Frontal cortex (tissue), 4 donors: Measurements from ENCODE around the gene FBXO34. TPM values are rescaled to one million over a fixed set of nuclear protein-coding genes. Genes with fewer than 3 reads are reported as not detected.
"Not testable (repeated sequence)": the region's sequence is repeated elsewhere in the genome, so short reads cannot be mapped to it uniquely, and the experiment has no call there.

ENCODE experiments used
- DNase-seq, 2 donors: peaks; one replicate each; pipeline ENCODE4 v3.0.0; 2012; ENCODE audit warnings: low spot score in 2 of 2
- FAIRE-seq: peaks from 2 replicates; lab custom pipeline; 2012; peaks lifted over from hg19 to GRCh38; lab: Jason Lieb, UNC
- total RNA-seq: library from RNA; depleted of rRNA; stranded (reverse); fragments of >200 nt; gene quantifications from one replicate; pipeline ENCODE4 v1.2.3, GENCODE V29; 2014
- donor health status: control.
- donor health status: control.
- donor health status: control.

Gene FBXO34
- total RNA-seq, 1 donor from 2014 or later, result 45.7 TPM

DNA sequence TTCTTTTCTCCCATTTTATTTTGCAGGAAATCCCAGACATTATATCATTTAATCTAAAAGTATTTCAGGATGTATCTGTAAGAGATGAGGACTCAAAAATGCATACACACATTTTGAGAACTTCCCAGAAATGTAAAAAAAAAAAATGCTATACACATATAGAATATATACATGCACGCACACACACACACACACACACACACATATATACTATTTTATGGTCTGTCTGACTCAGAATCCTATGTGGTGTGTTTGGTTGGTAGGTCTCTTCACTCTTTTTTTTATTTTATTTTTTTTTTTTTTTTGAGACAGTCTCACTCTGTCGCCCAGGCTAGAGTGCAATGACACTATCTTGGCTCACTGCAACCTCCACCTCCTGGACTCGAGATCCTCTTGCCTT lies 65.5 kb downstream of the FBXO34 start:
- DNase-seq (no peak), FAIRE-seq (no peak)

DNA sequence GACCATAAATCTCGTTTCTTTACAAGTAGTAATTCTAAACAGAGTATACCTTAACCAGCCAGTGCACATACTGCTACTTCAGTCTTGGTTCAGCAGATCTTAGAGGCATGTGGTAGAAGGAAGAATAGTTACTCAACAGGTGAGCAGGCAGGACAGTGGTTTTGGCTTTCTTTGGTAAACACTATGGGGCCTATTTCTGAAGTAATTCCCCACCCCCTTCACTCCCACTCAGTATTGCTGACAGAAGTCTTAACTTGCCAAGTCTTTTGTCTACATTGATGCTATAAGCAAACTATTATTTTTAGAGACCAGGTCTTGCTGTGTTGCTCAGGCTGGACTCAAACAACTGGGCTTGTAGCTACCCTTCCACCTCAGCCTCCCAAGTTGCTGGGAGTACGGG lies 68.5 kb downstream of the FBXO34 start:
- FAIRE-seq (no peak), DNase-seq (no peak)

DNA sequence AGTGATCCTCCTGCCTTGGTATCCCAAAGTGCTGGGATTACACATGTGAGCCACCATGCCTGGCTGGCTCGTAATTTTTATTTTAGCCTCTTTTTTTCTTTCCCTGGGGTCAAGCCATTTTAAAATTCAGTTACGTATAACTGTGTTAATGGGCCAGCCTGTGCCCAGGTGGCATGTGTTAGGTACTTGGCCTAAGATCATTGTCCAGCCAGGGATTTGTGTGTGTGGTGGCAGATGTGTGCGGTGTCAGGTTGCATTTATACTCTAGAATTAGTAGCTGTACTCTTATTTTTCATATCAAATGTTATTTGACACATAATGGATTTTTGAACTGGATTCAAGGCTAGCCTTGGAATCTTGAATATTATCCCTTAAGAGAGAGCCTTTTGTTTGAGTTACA lies 69.3 kb downstream of the FBXO34 start:
- FAIRE-seq (no peak), DNase-seq (no peak)

DNA sequence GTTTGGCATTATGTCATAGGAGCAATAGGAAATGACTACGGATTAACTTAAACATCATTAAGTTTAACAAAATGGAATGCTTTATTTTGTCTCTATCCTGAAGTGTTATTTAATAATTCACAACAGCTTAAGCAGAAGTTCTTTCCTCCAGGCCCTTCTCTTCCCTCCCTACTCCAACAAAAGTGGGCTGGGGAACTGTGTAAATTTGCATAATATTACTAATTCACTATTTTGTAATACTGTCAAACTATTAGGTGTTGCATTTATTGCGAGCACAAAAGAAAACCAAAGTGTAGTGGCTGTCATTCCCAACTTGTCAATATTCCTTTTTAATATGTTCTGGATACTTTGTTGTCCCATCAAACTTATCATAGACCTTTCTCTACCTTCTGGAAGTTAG lies 70.6 kb downstream of the FBXO34 start:
- DNase-seq (no peak), FAIRE-seq (no peak)

DNA sequence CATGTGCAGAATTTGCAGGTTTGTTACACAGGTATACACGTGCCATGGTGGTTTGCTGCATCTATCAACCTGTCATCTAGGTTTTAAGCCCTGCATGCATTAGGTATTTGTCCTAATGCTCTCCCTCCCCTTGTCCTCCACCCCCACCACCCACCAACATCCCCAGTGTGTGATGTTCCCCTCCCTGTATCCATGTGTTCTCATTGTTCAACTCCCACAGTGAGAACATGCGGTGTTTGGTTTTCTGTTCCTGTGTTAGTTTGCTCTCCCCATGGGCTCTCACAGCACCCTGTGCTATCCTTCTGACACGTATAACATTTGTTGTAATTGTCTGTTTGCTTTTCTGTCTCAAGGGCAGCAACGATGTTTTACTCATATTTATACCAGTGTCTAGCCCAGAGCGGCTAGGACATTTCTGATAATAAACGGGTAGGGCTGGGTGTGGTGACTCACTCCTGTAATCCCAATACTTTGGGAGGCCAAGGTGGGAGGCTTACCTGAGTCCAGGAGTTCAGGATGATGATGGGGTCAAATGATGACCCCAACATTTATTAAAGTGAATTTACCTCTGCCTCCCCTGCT lies 73.5 kb downstream of the FBXO34 start:
- FAIRE-seq, DNase-seq: not testable (repeated sequence)

DNA sequence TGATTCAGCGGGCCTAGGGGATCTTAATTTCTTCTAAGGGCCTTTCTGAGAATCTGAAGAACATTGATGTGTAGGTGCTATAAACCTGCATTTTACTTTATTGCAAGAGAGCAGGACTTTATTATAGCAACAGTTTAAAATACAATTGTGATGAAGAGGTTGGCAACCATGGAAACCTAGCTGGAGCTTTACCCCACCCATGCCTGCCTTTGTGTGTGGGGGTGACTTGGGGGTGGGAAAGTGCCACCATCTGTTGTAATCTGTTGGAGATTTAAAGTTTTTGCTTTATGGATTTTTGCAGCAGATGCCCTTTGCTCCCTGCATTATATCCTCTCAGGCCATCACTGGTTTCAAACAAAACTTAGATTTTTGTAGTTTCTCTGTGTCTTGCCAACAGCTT lies 75.8 kb downstream of the FBXO34 start:
- DNase-seq (no peak), FAIRE-seq (no peak)

DNA sequence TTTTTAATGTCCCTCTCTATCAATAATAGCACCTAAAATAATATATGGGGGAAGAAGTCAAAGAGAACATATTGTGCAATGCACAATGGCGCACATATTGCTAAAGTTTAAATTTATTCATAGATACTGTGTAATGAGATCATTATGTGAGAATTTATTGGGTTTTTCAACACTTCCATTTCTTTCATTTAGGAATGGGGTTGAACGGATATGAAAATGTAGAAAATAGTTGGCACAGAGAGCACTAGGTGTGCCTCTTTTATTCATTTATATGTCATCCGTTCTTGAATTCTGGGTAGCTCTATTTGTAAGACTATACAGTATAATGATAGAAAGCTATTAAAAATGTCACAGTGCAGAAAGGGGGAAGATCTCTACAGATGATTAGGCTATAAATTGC lies 76.5 kb downstream of the FBXO34 start:
- DNase-seq (no peak), FAIRE-seq (no peak)

DNA sequence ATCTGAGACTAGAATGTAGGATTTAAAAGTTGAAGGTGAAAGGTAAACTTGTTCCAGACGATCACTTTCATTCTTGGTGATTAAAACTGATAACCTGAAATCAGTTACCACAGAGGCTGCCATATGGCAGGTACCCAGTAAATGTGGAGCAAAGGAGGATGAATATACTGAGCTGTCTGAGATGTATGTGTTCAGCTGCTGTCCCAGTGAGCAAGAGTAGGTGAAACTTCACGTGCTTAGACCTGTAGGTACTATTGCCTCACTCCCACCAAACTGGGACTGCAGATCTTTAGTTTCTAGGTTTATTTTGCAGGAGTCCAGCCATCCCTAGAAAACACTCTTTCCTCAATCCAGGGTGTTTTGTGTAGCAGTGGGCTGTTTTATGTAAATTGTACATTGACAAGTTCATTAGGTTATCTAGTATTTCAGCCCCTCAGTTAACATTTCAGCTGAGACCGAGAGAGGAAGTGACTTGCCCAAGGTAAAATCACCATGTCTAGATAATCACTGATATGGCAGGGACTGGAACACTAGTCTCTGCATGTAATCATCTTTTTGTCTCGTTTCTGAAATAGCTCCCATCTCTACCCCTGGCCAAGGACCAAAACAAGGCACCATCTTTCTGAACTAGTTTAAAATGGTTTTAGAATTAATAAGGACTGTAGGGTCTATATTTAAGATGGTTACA lies 77.7 kb downstream of the FBXO34 start:
- DNase-seq (no peak), FAIRE-seq (no peak)

DNA sequence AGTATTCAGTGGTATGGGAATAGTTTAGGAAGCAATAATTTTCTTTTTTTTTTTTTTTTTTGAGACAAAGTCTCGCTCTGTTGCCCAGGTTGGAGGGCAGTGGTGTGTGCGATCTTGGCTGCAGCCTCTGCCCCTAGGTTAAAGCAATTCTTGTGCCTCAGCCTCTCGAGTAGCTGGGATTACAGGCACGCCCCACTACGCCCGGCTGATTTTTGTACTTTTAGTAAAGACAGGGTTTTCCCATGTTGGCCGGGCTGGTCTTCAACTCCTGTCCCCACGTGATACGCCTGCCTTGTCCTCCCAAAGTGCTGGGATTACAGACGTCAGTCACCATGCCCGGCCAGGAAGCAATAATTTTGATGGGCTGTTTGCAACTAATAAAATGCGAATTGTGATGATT lies 78.3 kb downstream of the FBXO34 start:
- FAIRE-seq (no peak), DNase-seq (no peak)

DNA sequence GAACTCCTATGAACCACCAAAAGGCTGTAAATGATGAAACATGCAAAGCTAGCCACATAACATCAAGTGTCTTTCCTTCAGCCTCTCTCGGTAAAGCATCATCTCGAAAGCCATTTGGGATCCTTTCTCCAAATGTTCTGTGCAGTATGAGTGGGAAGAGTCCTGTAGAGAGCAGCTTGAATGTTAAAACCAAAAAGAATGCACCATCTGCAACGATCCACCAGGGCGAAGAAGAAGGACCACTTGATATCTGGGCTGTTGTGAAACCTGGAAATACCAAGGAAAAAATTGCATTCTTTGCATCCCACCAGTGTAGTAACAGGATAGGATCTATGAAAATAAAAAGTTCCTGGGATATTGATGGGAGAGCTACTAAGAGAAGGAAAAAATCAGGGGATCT lies 79.2 kb downstream of the FBXO34 start:
- FAIRE-seq (no peak), DNase-seq (no peak)

DNA sequence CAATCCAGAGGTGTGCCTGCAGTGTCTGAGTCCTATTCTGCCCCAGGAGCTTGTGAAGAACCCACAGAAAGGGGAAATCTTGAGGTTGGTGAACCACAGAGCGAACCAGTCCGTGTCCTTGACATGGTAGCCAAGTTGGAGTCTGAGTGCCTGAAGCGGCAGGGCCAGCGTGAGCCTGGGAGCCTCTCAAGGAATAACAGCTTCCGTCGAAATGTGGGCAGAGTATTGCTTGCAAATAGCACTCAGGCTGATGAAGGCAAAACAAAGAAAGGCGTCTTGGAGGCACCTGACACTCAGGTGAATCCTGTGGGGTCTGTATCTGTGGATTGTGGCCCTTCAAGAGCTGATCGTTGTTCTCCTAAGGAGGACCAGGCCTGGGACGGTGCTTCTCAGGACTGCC lies 79.9 kb downstream of the FBXO34 start:
- FAIRE-seq (no peak), DNase-seq (no peak)

DNA sequence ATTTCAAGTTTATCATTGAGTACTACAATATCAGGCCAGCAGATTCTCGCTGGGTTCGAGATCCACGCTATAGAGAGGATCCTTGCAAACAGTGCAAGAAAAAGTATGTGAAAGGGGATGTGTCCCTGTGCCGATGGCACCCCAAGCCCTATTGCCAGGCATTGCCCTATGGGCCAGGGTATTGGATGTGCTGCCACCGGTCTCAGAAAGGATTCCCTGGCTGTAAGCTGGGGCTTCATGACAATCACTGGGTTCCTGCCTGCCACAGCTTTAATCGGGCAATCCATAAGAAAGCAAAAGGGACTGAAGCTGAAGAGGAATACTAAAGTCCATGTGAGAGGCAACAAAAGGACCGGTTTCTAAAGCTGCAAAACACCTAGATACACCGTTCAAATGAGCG lies 81.0 kb downstream of the FBXO34 start:
- DNase-seq (no peak), FAIRE-seq (no peak)

DNA sequence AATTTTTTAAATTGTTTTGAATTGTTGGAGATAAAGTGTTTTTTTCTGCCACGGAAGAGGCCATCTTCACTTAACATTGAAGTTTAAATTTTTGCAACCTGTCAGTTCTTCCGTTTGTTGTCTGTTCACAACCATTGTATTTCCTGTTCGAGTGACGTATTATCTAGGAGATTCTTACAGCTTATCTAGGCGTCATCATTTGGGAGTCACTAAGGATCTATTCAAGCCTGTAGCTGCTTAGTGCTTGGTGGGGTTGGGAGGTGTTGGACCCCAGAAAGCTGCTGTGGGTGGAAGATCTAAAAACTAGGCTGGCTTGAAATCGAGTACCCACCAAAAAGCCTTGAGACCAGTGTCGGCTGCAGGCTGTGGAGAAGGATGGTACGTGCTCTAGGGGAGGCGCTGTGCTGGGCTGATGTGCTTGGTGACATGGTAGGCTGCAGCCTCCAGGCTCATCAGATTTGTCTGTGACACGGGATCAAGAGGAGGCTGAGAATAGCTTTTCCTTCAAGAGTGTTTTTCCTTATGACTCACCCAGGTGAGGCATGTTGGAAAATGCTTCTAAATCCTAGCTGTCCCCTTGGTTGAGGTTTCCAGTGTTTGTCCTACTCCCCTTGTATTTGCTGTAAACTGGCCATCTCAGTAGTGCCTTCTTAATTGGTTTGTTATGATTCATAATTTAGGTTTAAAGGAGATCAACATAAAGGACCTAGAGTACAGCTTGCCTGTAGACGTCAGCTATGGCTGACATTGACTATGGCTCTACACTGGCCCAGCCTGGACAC lies 82.7 kb downstream of the FBXO34 start:
- FAIRE-seq (no peak), DNase-seq (no peak)

DNA sequence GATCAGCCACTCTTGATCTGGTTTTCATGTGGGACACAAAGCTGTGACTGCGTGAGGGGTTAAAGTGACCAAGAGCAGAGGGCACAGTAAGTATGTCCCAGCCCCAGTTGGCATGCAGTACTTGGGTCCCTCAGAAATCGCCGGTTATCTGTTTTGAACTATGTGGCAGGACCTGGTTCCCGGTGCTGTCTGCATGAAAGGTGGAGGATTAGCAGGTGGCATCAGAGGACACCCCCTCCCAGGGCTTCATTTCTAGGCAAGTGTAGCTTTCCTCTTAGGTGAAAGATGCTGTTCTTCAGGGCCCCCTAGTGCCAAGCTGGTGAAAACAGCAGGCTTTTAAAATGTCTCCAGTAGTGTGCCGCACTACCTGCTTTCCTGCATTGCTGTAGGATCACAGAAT lies 83.3 kb downstream of the FBXO34 start:
- FAIRE-seq (no peak), DNase-seq (peak; percentile 16 to 55)

DNA sequence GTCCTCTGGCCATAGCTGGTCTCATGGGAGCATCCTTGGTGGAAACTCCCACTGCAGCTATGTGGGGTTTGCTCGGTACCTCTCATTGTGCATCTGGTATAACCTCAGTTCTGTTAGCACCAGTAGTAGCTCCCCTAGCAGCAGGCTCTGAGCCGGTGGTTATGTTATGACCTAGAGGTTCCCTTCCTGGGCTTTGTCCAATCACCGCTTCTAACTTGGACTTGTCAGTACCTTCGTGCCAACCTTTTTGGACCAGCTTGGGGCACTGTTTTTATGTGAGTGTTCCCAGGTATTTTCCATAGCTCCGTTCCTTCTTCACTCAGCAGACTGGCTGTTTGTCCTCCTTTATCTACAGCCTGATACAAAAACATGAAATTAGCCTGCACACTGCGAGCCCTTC lies 84.7 kb downstream of the FBXO34 start:
- FAIRE-seq (no peak), DNase-seq (no peak)

DNA sequence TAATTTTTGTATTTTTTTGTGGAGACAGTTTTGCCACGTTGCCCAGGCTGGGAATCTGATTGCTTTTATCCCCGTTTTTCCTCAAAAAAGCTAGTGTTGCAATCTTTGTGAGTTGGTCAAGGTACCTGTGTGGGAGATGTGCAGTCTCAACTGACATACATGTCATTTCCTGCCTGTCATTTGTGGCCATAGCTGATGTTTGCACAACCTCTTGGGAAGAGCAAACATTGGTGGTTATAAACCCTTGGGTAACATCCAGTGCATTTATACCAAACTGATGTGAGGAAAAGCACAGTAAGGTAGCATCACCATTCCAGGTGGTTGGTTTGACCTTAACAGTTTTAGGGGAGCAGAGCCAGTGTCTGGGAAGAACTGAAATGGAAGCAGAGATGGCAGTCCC lies 85.7 kb downstream of the FBXO34 start:
- no peak for DNase-seq
- no peak for FAIRE-seq

DNA sequence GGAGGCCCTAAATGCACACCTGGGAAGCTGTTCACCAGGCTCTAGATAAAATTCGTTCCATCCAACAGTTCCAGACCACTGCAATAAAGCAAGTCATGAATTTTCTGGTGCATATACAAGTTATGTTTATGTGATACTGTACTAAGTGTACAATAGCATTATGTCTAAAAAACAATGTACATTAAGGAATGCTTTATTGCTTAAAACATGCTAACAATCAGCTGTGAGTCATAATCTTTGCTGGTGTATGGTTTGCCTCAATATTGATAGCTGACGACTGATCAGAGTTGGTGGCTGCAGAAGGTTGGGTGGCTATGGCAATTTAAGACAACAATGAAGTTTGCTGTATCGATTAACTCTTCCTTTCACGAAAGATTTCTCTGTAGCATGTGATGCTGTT lies 88.1 kb downstream of the FBXO34 start:
- no peak for DNase-seq
- FAIRE-seq, result no peak

DNA sequence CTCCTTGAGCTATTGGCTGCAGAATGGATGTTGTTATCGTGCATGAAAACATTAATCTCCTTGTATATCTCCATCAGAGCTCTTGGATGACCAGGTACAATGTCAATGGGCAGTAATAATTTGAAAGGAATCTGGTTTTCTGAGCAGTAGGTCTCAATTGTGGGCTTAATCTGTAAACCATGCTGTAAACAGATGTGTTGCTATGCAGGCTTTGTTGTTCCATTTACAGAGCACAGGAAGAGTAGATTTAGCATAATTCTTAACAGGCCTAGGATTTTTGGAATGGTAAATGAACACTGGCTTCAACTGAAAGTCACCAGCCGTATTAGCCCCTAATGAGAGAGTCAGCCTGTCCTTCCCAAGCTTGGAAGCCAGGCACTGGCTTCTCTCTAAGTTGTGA lies 90.0 kb downstream of the FBXO34 start:
- no peak for DNase-seq
- FAIRE-seq, result no peak

DNA sequence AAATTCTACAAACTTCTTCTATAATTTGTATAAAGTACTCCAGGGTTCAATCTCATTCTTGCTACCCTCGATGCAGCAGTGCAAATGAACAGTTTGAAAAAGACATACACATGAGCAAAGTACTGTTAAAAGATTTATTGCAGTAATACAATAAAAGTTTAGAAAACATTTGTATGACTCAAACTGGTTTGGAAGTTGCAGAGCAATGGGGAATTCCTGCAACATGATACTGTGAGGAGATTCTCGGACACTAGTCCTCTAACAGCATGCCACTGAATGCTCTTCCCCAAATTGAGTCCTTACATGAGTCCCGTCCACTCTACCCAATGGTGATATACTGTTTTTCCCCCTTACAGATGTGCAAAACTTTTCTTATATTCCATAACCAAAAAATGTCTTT lies 95.0 kb downstream of the FBXO34 start:
- DNase-seq, result no peak
- FAIRE-seq, result no peak

DNA sequence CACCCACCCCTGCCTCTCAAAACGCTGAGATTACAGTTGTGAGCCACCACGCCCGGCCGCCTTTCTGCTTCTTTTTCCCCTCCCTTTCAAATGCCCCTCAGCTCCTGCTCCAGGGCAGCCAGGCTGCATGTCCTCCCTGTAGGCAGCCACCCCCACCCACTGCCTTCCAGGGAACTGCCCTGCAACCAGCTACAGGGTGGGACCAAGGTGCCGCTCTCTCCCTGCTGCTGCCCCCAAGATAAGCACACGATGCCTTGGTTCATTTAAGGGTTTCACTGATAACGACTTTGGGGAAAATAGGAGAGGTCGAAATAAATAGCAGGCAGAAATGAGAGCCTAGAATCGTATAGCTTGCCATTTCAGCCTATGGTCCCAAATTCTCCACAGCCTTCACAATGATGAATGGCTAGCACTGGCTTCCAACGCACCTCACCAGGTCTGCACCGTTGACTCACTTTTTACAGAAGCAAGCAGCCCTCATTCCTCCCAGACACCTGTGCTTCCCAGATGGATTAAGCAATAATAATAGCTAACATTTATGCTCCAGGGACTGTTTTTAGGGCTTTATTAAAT lies 99.7 kb downstream of the FBXO34 start:
- DNase-seq (no peak), FAIRE-seq (no peak)

DNA sequence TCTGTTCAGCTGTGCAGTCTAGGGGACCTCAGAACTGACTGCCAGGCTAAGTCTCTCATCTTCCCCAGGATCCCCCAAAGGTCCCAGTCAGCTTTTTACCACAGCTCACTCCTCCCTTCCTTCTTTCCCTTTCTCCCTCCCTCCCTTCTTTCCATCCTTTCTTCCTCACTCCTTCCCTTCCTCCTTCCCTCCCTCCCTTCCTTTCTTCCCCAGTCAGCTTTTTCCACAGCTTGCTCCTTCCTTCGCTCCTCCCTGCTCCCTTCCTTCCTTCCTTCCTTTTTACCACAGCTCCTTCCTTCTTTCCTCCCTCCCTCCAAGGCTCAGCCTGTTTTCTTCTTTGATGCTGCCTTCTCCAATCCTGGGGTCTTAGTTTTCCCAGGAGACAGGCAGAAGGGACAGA lies 101.2 kb downstream of the FBXO34 start:
- no peak for FAIRE-seq
- no peak for DNase-seq
